ENCODE data around the gene ADGRG4.
A peak's percentile ranks its signal among the peaks of the same experiment; 100 is the strongest.
"Not testable (repeated sequence)": the region's sequence is repeated elsewhere in the genome, so short reads cannot be mapped to it uniquely, and the experiment has no call there.

ADGRG4 gene

DNA sequence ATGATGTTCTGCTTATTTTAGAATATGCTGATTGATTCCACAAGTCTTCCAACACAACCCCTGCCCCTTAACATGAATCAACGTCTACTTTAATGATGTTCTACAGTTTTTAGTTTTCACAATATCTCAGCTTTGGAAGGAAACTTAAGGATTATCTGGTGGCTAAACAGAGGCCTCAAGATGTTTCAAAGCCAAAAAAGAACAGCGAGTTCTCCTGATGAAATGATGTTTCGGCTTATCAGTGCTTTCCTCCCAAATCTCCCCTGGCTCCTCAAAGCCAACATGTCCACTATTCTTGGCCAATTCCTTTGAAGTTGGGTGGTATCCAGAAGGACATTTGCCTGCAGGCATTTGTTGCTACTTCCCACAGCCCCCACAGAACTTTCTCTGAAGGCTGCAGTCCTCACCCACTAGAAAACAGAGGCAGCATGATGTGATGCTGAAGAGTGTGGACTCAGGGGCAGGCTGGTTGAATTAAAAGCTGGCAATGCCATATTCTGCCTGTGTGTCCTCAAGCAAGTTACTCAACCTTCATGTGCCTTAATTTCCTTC, 87.3 kb downstream of the ADGRG4 start:
- DNase-seq (ENCODE audit: low spot score), result no peak

DNA sequence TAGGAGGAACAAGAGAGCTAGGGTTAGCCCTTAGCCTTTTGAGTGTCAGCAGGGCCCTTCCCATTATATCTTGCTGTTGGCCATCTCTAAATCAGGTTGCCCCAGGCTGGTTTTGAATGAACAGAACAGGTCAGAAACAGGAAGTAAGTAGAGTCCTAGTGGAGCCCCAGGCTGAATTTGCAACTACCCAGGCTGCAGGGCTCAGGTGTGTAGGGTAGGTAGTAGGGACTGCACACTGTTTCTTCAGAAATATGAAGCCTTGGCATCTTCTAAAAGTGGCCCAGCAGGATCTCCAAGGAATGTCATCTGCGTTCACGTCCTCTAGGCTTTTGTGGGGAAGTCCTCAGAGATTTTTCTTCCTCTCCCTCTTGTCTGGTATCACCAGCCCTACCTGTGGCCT, 90.2 kb downstream of the ADGRG4 start:
- no peak for DNase-seq (ENCODE audit: low spot score)

DNA sequence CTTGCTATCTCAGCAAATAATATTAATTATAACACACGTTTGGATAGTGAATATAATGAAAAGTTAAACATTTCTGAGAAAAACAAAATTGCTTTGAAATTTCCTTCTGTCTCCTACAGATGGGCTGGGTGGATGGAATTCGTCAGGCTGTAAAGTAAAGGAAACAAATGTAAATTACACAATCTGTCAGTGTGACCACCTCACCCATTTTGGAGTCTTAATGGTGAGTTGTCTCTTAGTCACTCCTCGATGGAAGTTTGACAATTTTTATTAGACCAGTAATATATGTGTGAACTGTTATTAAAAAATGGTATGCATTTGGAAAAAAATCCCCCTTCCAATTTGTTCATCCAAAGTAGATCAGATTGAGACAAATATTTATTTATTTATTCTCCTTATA, 94.5 kb downstream of the ADGRG4 start:
- DNase-seq (ENCODE audit: low spot score), result no peak

DNA sequence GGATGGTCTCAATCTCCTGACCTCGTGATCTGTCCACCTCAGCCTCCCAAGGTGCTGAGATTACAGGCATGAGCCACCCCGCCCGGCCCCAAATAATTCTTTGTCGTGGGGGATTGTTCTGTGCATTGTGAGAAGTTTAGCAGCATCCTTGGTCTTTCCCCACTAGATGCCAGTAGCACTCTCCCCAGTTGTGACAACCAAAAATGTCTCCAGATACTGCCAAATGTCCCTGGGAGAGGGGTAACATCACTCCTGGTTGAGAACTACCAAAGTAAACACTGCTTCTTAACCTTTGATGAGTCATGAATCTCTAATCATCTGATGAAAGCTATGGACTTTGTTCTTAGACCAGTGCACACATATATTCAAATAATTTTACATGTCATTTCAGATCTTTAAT, 96.2 kb downstream of the ADGRG4 start:
- DNase-seq (ENCODE audit: low spot score), result no peak

DNA sequence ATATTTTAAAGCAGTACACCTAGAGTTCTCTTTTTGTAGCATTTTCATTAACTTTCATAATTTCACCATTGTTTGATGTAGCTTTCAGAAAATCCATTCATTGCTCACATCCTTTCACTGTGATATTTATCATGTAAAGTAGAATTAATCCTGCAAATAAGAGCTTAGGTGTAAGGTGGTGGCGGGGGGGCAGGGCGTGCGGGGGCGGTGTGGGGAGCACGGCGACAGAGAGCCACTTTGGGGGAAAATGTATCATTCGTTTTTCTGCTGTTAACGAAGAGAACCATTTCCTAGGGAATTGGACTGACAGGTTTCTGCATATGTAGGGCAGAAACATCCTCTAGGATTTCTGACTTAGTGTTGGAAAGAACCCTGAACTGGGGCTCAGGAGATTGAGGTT, 104.4 kb downstream of the ADGRG4 start:
- DNase-seq (ENCODE audit: low spot score), result no peak

DNA sequence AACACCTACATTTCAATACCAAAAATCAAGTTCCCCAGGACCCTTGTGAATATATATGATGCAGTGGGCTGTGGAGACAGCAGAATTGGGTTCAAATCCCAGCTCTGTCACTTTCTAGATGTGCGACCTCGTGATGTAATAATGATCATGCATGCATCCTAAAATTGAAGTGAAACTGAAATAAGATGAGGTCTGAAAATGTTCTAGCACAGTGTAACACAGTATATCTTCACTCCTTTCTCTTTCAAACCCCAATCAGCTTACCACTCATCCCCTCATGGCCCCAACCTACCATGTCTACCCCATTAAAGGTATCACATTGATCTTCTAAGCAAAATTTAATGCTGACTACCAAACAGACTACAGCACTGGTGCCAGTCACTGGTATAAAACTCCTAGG, 117.0 kb downstream of the ADGRG4 start:
- no peak for DNase-seq (ENCODE audit: low spot score)

DNA sequence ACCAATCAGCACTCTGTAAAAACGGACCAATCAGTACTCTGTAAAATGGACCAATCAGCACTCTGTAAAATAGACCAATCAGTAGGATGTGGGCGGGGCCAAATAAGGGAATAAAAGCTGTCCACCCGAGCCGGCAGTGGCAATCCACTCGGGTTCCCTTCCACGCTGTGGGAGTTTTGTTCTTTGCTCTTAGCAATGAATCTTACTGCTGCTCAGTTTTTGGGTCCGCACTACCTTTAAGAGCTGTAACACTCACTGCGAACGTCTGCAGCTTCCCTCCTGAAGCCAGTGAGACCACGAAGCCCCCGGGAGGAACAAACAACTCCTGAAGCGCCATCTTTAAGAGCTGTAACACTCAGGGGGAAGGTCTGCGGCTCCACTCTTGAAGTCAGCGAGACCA, 120.6 kb downstream of the ADGRG4 start:
- no peak for DNase-seq (ENCODE audit: low spot score)

DNA sequence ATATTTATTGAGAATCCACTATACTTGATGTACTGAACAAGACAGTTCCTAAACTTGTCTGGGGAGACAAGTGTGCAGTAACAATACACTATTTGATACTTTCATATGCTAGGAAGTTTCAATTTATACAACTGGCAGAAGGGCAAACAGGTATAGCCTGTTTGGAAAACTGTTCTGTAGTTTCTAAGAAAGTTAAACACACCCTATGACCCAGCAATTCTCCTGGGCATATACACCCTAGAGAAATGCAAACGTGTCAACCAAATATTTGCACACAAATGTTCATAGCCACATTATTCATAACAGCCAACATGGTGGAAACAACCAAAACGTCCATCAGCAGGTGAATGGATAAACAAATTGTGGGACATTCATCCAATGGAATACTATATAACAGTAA, 123.0 kb downstream of the ADGRG4 start:
- DNase-seq (ENCODE audit: low spot score), result no peak

DNA sequence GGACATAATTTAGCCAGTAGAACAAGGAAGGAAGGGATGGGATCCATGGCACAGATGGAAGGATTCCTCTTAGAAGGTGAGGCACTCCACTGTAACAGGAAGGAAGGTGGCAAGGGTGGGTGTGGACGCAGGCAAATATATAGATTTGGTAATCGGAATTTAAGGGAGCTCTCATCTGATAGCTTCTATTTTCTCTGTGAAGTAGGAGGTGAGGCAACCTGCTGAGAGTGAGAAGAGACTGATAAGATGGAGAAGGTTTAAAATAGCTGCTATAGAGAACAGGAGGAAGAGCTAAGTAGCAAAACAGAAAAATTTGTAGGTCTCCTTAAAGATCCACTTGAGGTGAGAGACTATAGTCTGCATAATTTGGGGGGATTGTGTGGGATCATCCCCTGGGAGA, 125.2 kb downstream of the ADGRG4 start:
- no peak for DNase-seq (ENCODE audit: low spot score)

DNA sequence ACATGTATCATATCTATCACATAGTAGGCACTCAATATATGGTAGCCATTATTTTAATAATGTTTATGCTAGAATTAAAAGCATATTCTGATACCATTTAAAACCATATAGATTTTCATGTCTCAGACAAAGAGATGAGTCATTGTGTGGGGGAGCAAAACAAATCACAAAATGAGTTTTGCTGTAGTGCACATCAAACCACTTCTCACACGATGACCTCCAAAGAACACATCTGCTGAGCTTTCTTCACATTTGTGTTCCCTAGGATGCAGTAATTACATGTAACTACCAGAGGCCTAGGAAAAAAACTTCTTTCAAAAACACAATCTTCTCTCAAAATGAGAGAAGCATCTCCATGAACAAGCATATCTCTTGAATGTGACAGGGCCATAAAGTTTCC, 130.9 kb downstream of the ADGRG4 start:
- no peak for DNase-seq (ENCODE audit: low spot score)

DNA sequence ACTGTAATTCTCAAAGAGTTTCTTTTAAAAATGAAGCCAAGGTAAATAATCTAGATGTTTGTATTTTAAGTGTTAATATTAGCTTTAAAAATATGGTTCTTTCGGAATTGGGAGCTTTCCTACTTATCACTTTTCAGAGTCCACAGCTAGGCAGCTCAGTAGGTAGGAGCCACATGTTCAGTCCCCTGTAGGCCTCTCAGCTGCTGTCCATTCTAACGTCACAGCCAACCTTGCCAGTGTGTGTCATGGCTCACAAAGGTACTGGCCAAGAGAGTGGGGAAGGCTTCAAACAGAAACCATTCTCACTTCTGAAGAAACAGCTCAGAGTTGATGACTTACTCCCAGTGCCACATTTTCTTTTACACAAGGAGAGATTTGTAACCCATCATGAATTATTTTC, 137.0 kb downstream of the ADGRG4 start:
- no peak for DNase-seq (ENCODE audit: low spot score)

DNA sequence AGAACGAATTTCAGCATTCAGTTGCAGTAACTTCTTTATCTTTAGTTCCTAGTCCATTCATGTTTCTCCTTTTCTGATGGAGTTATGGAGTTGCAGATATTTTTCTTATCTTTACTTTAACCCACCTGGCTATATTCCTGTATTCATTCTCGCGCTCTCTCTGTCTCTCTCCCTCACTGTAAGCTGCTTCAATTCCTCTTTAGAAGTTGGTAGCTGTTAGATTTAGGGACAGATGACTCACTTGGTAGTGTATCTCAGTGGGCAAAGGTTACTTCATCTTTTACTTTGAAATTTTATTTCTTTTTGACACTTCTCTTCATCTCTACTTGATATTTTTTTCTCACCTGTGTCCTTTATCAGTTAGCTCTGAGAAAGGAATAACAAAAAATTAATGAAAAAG, 137.4 kb downstream of the ADGRG4 start:
- no peak for DNase-seq (ENCODE audit: low spot score)

DNA sequence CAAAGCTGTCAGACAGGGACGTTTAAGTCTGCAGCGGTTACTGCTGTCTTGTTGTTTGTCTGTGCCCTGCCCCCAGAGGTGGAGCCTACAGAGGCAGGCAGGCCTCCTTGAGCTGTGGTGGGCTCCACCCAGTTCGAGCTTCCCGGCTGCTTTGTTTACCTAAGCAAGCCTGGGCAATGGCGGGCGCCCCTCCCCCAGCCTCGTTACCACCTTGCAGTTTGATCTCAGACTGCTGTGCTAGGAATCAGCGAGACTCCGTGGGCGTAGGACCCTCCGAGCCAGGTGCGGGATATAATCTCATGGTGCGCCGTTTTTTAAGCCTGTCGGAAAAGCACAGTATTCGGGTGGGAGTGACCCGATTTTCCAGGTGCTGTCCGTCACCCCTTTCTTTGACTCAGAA, 144.9 kb downstream of the ADGRG4 start:
- DNase-seq (ENCODE audit: low spot score), result not testable (repeated sequence)

DNA sequence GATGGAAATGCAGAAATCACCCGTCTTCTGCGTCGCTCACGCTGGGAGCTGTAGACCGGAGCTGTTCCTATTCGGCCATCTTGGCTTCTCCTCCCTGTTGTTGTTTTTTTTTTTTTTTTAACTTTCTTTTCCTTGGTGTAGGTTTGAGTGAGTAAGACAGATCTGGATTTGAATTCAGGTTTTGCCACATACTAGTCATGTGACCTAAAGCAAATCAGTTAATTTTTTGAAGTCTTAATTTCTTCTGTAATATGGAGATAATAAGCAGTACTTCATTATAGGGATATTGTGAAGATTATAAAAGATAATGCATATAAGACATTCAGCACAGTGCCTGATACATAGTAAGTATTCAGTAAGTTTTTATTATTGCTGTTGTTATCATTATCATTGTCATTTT, 145.4 kb downstream of the ADGRG4 start:
- no peak for DNase-seq (ENCODE audit: low spot score)

DNA sequence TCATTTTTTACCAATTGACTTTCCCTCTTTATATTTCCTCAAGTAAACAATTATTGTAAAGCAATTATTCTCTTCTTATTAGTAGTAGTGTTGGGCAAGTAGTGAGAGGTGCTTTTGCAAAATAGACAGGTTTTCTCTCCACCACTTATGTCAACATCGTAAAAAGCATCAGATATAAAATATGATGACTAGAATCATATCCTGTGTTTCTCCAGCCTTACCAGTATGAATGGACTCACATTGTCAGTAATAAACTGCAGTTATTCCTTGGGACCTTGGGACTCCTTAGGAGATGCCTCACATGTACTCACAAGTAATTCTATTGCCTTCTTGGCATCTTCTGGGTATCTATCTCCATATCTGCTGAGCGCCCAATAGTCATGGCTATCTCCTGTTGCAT, 146.5 kb downstream of the ADGRG4 start:
- DNase-seq (ENCODE audit: low spot score), result no peak

DNA sequence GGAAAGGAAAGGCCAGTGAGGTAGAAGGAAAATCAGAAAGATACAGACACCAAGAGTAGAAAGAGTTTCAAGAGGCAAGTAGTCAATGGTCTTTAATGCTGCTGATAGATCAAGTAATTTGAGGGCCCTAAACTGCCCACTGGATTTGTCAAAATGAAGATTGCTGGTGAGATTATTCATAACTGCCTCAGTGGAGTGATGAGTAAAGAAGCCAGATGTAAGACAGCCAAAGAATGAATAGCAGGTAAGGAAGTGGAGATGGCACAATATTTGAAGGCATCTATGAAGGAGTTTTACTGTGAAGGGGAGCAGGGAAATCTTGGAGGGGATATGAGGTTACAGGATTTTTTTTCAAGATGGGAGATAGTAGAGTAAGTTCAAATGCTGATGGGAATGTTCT, 147.2 kb downstream of the ADGRG4 start:
- DNase-seq (ENCODE audit: low spot score), result no peak

DNA sequence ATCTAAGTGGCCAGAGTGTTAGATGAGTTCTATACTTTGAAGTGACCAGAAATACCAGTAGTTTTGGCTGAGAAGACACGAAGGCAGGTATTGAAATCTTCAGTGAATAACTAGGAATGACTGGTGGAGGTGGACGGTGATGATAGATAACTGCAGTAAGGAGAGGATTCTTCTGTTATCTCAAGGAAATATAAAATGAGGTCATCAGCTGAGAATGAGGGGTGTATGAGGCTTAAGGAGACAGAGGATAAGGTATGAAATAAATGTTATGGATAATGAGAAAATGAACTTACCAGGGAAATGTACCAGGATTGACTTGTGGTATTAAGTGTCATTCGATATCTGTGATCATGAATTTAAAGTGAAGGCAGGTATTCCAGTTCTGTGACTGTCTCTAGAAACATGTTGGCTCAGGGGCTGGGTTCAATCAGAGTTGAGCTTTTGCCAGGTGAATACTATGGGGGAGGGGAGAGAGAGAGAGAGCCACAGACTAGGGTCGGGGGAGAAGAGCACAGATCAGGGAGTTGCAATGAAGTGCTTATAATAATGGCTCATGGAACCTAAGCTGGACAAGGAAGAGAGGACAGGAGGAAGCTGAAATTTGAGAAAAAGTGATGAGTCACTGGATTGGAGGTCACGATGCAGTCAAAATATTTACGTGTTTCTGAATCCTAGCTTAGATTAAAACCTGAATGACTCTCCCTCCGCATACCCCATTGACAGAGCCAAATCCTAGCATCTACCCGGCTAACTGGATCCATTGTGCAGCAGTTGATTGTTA, 149.5 kb downstream of the ADGRG4 start:
- peak; percentile 10 for DNase-seq (ENCODE audit: low spot score)

DNA sequence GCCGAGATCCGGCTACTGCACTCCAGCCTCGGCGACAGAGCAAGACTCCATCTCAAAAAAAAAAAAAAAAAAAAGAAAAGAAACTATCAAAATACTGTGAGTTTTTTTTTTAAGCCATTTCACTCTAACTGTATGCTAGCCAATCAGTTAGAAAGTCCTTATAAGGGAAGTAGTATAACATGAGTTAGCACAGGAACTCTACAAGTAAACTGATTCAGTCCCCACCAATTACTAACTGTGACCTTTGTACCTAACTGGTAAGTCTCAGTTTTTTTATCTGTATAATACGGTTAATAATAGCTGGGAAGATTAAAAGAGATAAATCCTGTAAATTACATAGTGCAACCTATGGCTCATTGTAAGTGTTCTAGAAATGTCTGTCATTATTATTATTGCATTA, 151.9 kb downstream of the ADGRG4 start:
- DNase-seq (ENCODE audit: low spot score), result no peak

DNA sequence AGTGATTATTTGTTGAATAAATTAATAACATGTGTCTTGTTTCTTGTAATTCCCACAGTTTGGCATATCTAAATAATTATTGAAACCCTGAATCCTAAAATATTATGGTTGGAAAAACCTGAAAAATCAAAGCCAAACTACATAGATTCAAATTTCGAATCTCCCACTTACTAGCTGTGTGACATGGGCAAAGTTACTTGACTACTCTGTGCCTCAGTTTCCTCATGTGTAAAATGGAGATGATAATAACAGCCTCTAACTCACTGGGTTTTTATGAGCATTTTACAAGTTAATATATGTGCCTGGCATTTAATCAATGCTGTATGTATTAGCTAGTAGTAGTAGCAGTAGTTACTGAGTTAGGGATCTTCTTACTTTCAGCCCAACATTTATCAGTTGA, 152.4 kb downstream of the ADGRG4 start:
- no peak for DNase-seq (ENCODE audit: low spot score)

DNA sequence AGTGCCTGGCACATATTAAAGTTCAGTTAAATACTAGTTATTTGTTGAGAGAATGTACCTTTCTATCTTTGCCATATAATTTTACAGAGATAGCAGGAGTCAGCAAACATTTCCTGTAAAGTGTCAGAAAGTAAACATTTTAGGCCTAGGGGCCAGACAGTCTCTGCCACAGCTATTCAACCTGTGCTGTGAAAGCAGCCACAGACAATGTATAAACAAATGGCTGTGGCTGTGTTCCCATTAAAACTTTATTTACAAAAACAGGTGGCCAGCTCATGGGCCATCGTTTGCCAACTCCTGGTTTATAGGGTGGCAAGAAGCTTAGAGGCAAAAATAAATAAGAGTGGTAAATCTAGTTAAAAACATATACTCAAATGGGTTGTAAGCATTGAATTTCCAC, 153.0 kb downstream of the ADGRG4 start:
- DNase-seq (ENCODE audit: low spot score), result no peak

DNA sequence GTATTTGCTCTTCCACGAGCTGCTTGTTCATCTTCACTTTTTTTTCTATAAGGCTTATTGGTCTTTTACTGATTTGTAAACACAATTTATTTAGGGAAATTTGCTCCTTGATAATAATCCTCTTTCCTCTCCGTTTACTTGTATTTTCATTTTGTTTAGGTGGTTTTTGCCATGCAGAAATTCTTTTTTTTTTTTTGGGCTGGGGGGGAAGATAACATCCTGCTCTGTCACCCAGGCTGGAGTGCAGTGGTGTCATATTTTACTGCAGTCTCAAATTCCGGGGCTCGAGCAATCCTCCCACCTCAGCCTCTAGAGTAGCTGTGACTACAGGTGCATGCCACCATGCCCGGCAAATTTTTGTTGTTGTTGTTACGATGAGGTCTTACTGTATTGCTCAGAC, 155.4 kb downstream of the ADGRG4 start:
- DNase-seq (ENCODE audit: low spot score), result no peak

DNA sequence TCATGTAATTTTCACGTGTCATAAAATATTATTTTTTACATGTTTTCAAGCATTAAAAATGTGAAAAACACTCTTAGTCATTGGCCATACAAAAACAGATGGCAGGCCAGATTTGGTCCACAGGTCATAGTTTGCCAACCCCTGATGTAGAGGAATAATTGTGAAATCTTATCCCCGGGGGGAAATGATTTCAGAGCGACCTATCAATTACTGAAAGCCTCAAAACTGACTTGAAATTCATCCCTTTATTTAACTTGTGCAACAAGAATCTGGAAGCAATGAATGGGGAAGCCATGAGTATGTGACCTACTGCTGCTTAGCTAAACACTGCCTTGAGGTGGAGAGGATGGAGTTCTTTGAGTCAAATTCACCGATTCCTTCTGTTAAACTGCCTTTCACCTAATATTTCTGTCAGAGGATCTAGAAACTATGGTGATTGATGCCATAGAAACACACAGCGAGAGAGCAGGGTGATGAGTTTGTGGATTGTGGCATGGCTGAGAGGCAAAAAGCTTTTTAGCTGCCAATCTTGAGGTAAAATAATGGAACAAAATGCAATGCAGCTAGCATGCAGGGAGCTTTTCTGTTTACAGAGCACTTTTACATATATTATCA, 156.6 kb downstream of the ADGRG4 start:
- DNase-seq (ENCODE audit: low spot score), result no peak

DNA sequence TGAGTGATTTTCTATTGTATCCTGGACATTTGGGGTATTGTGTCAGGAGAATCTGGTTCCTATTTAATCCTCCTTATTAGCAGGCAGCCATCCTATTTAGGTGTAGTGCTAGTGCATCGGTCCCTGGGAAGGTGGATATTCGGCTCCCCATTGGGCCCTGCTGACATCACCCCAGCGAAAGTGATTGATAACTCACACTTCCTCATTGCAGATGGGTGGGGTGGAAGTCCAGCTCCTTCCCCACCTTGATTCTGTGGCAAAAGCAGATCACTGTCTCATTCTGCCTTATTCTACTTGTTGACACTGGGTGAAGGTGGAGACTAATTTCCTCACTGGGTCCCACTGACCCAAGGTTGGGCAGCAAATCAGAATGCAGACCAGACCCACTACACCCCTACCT, 163.8 kb downstream of the ADGRG4 start:
- DNase-seq (ENCODE audit: low spot score), result no peak

Measured in AG08396 (cell line).